GM21723 (cell line): ENCODE results near the gene PFDN4.

Source experiments
- ATAC-seq: cut with Tn5 transposase; IDR thresholded peaks from one replicate; pipeline ENCODE4 v1.9.1; 2021; ENCODE audit warnings: mild to moderate bottlenecking, moderate library complexity; ENCODE audit not compliant: unreplicated experiment

The PFDN4 gene

GRCh38 chr20:54173653-54174456 is 34.0 kb upstream of the PFDN4 start, which contains the start of gene CYP24A1:
CYP24A1 (minus strand) TSS chr20:54173986; CDS start chr20:54173579, 407 bp downstream.
- ATAC-seq: no peak

- ATAC-seq: no peak
Measured at GRCh38 chr20:54174457-54175175, 33.3 kb upstream of the PFDN4 start.

- no peak for ATAC-seq
Measured at GRCh38 chr20:54176610-54177009, 31.3 kb upstream of the PFDN4 start.

- ATAC-seq: no peak
Measured at GRCh38 chr20:54177378-54177777, 30.5 kb upstream of the PFDN4 start.

- ATAC-seq: no peak
Measured at GRCh38 chr20:54178256-54178655, 29.6 kb upstream of the PFDN4 start.

- no peak for ATAC-seq
Measured at GRCh38 chr20:54179946-54180345, 27.9 kb upstream of the PFDN4 start.

GRCh38 chr20:54180931-54181330 is 27.0 kb upstream of the PFDN4 start:
- no peak for ATAC-seq

- no peak for ATAC-seq
Measured at GRCh38 chr20:54184071-54184470, 23.8 kb upstream of the PFDN4 start.

GRCh38 chr20:54184904-54185626 is 22.8 kb upstream of the PFDN4 start:
- ATAC-seq: no peak

- ATAC-seq: no peak
Measured at GRCh38 chr20:54188132-54188849, 19.6 kb upstream of the PFDN4 start.

- ATAC-seq: no peak
Measured at GRCh38 chr20:54189630-54190029, 18.3 kb upstream of the PFDN4 start.

GRCh38 chr20:54190217-54190616 is 17.7 kb upstream of the PFDN4 start:
- no peak for ATAC-seq

- no peak for ATAC-seq
Measured at GRCh38 chr20:54193817-54194216, 14.1 kb upstream of the PFDN4 start.

GRCh38 chr20:54194724-54195438 is 13.0 kb upstream of the PFDN4 start:
- no peak for ATAC-seq

- ATAC-seq: no peak
Measured at GRCh38 chr20:54195483-54196472, 12.1 kb upstream of the PFDN4 start.

- ATAC-seq: no peak
Measured at GRCh38 chr20:54197621-54198604, 10.0 kb upstream of the PFDN4 start.

GRCh38 chr20:54199283-54199682 is 8.6 kb upstream of the PFDN4 start:
- ATAC-seq: no peak

- peak; percentile 56 for ATAC-seq
Measured at GRCh38 chr20:54199721-54200176, 8.1 kb upstream of the PFDN4 start.
